T-helper 2 cell treated with Interferon-gamma antibody and Interleukin-4, amounts not matched to agents 100 ng/mL and 5 ng/mL, for 36 hours (primary cell): ENCODE data around the gene ALOX5. TPM values are rescaled to one million over a fixed set of nuclear protein-coding genes. Genes with fewer than 3 reads are reported as not detected.
"Not testable (repeated sequence)": the region's sequence is repeated elsewhere in the genome, so short reads cannot be mapped to it uniquely, and the experiment has no call there.

Experiments
- intact Hi-C: fragments of 100-400 bp; cut with micrococcal nuclease; formaldehyde crosslinking; loops from one replicate; pipeline ENCODE4 v1.15.1; 2023
- total RNA-seq: library from RNA; stranded (reverse); gene quantifications from 2 replicates; pipeline ENCODE4 v1.2.3, GENCODE V29; 2022

Gene ALOX5
- total RNA-seq, 1 donor from 2014 or later: 2.4 TPM

- intact Hi-C loops: no loop called here
Observed at GRCh38 chr10:45404087-45404769, 30.2 kb downstream of the ALOX5 start.

GRCh38 chr10:45404770-45405120 lies 30.7 kb downstream of the ALOX5 start:
- intact Hi-C loops: no loop called here

GRCh38 chr10:45407542-45407941 lies 33.5 kb downstream of the ALOX5 start:
- intact Hi-C loops: no loop called here

GRCh38 chr10:45408421-45409319 lies 34.7 kb downstream of the ALOX5 start:
- intact Hi-C loops: no loop called here

- intact Hi-C loops: not testable (repeated sequence)
Observed at GRCh38 chr10:45409347-45409746, 35.3 kb downstream of the ALOX5 start.

- intact Hi-C loops: no loop called here
Observed at GRCh38 chr10:45409782-45410181, 35.8 kb downstream of the ALOX5 start.

- intact Hi-C loops: no loop called here
Observed at GRCh38 chr10:45410489-45410806, 36.4 kb downstream of the ALOX5 start.

- intact Hi-C loops: no loop called here
Observed at GRCh38 chr10:45410807-45411606, 37.0 kb downstream of the ALOX5 start.

- intact Hi-C loops: no loop called here
Observed at GRCh38 chr10:45411607-45411940, 37.6 kb downstream of the ALOX5 start.

- intact Hi-C loops: loop anchor here (5.0 kb wide), 1 partner anchor 38 kb away; no protein-coding TSS in a partner anchor
Observed at GRCh38 chr10:45415062-45415461, 41.0 kb downstream of the ALOX5 start.

GRCh38 chr10:45416603-45417002 lies 42.6 kb downstream of the ALOX5 start:
- intact Hi-C loops: loop anchor here (5.0 kb wide), 1 partner anchor 39 kb away; no protein-coding TSS in a partner anchor

- intact Hi-C loops: loop anchor here (5.0 kb wide), 1 partner anchor 40 kb away; no protein-coding TSS in a partner anchor
Observed at GRCh38 chr10:45417746-45418145, 43.7 kb downstream of the ALOX5 start.

- intact Hi-C loops: loop anchor here (5.0 kb wide), 1 partner anchor 41 kb away; no protein-coding TSS in a partner anchor
Observed at GRCh38 chr10:45418417-45418848, 44.4 kb downstream of the ALOX5 start.

GRCh38 chr10:45418849-45419675 lies 45.0 kb downstream of the ALOX5 start:
- intact Hi-C loops: loop anchor here (5.0 kb wide), 1 partner anchor 42 kb away; no protein-coding TSS in a partner anchor

GRCh38 chr10:45419676-45420025 lies 45.6 kb downstream of the ALOX5 start:
- intact Hi-C loops: loop anchor here (5.0 to 10.0 kb wide), 2 partner anchors 42 to 415 kb away; partner anchors contain the start of gene ZNF22

- intact Hi-C loops: loop anchor here (10.0 kb wide), 1 partner anchor 416 kb away; the partner anchor contains the start of gene ZNF22
Observed at GRCh38 chr10:45420453-45421192, 46.6 kb downstream of the ALOX5 start.

- intact Hi-C loops: loop anchor here (10.0 kb wide), 1 partner anchor 417 kb away; the partner anchor contains the start of gene ZNF22
Observed at GRCh38 chr10:45421221-45422097, 47.4 kb downstream of the ALOX5 start.

GRCh38 chr10:45422207-45422865 lies 48.3 kb downstream of the ALOX5 start:
- intact Hi-C loops: loop anchor here (10.0 kb wide), 1 partner anchor 418 kb away; the partner anchor contains the start of gene ZNF22
